ENCODE data around the gene CTNNA2. TPM values are rescaled to one million over a fixed set of nuclear protein-coding genes. Genes with fewer than 3 reads are reported as not detected.
A peak's percentile ranks its signal among the peaks of the same experiment; 100 is the strongest.

The CTNNA2 gene
- polyA plus RNA-seq, 1 of the 3 experiments (the other 2 are of a cell fraction) = 0.30 TPM

- no peak overlapping the region for H3K27ac ChIP-seq (ENCODE audit: low read depth in 2 of 2, low read length in 1 of 2)
- H3K4me1 ChIP-seq (ENCODE audit: control insufficient read depth in 1 of 2, insufficient read depth in 2 of 2, low read depth in 1 of 2, low read length in 1 of 2) = peaks cover 0 to 3% of the 10 kb centered on the region in 2 experiments; a peak in 1 of 4 replicates
- no peak overlapping the region for H3K9ac ChIP-seq
- WGBS (ENCODE audit: low lambda C conversion rate) = 40% methylated on average over 5 of the region's 5 CpGs
- no peaks in the 10 kb centered on the region for H3K9me3 ChIP-seq
- no peak overlapping the region for H3K4me3 ChIP-seq (ENCODE audit: low read depth in 2 of 2, low read length in 1 of 2)
- H3K79me2 ChIP-seq (ENCODE audit: insufficient read depth) = no peaks in the 10 kb centered on the region
- no peaks in the 10 kb centered on the region for H3K27me3 ChIP-seq (ENCODE audit: insufficient read depth)
- CTCF ChIA-PET = interaction anchor here (0.8 to 2.4 kb wide), 9 partner anchors 11 to 215 kb away, joined by 3 to 15 read pairs (median 3); no protein-coding TSS in a partner anchor
- no peak overlapping the region for H3K4me2 ChIP-seq
- no peak overlapping the region for H2AFZ ChIP-seq (ENCODE audit: low read depth)
- H3K36me3 ChIP-seq (replicated peaks in 1 of 2; ENCODE audit: control insufficient read depth in 1 of 2, insufficient read depth in 2 of 2, low read length in 1 of 2) = no peaks in the 10 kb centered on the region
- TF ChIP-seq RAD21 (IDR thresholded peaks at IDR 0.05; ENCODE audit: low read length) (peak; percentile 74), ELF1 (IDR thresholded peaks at IDR 0.05) (no peak), GABPA (IDR thresholded peaks at IDR 0.05; ENCODE audit: low read depth) (no peak), SMC3 (IDR thresholded peaks at IDR 0.05; ENCODE audit: low read depth, low read length) (peak; percentile 35; the same call in 1 of the 2 replicates)
- TF ChIP-seq, protein P1, sequence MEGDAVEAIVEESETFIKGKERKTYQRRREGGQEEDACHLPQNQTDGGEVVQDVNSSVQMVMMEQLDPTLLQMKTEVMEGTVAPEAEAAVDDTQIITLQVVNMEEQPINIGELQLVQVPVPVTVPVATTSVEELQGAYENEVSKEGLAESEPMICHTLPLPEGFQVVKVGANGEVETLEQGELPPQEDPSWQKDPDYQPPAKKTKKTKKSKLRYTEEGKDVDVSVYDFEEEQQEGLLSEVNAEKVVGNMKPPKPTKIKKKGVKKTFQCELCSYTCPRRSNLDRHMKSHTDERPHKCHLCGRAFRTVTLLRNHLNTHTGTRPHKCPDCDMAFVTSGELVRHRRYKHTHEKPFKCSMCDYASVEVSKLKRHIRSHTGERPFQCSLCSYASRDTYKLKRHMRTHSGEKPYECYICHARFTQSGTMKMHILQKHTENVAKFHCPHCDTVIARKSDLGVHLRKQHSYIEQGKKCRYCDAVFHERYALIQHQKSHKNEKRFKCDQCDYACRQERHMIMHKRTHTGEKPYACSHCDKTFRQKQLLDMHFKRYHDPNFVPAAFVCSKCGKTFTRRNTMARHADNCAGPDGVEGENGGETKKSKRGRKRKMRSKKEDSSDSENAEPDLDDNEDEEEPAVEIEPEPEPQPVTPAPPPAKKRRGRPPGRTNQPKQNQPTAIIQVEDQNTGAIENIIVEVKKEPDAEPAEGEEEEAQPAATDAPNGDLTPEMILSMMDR (IDR thresholded peaks at IDR 0.05) = peak; percentile 40
- H3K9me2 ChIP-seq = no peaks in the 10 kb centered on the region
- peak; percentile 29 for DNase-seq
- H4K20me1 ChIP-seq (ENCODE audit: insufficient read depth) = no peaks in the 10 kb centered on the region
- POLR2A ChIA-PET = no interaction called here
- H3F3A ChIP-seq (replicated peaks; ENCODE audit: insufficient read depth) = no peaks in the 10 kb centered on the region
Measured at GRCh38 chr2:80288576-80288975, 775.7 kb downstream of the CTNNA2 start.

GRCh38 chr2:80291656-80292055 is 778.8 kb downstream of the CTNNA2 start:
- Histone ChIP-seq H3K9me2 (no peaks in the 10 kb centered on the region), H3K9me3 (no peaks in the 10 kb centered on the region), H3K4me1 (ENCODE audit: control insufficient read depth in 1 of 2, insufficient read depth in 2 of 2, low read depth in 1 of 2, low read length in 1 of 2) (peaks cover 0 to 3% of the 10 kb centered on the region in 2 experiments; a peak in 1 of 4 replicates), H3K4me2 (no peak overlapping the region), H3K27ac (ENCODE audit: low read depth in 2 of 2, low read length in 1 of 2) (no peak overlapping the region), H3K9ac (no peak overlapping the region), H3K27me3 (ENCODE audit: insufficient read depth) (no peaks in the 10 kb centered on the region), H3K4me3 (ENCODE audit: low read depth in 2 of 2, low read length in 1 of 2) (no peak overlapping the region), H3K36me3 (replicated peaks in 1 of 2; ENCODE audit: control insufficient read depth in 1 of 2, insufficient read depth in 2 of 2, low read length in 1 of 2) (no peaks in the 10 kb centered on the region), H2AFZ (ENCODE audit: low read depth) (no peak overlapping the region), H3K79me2 (ENCODE audit: insufficient read depth) (no peaks in the 10 kb centered on the region), H3F3A (replicated peaks; ENCODE audit: insufficient read depth) (no peaks in the 10 kb centered on the region), H4K20me1 (ENCODE audit: insufficient read depth) (no peaks in the 10 kb centered on the region)
- DNase-seq = no peak
- TF ChIP-seq TAF1 (IDR thresholded peaks at IDR 0.05; ENCODE audit: borderline replicate concordance, low read depth, low read length) (no peak), TCF12 (IDR thresholded peaks at IDR 0.05) (no peak)
- WGBS (ENCODE audit: low lambda C conversion rate) = 0% methylated on average over 1 of the region's 1 CpG
- CTCF ChIA-PET = interaction anchor here (0.8 to 2.7 kb wide), 2 partner anchors 208 to 492 kb away, joined by 3 to 12 read pairs; no protein-coding TSS in a partner anchor
- POLR2A ChIA-PET = no interaction called here

GRCh38 chr2:80292474-80292873 is 779.6 kb downstream of the CTNNA2 start:
- H3K4me2 ChIP-seq = no peak overlapping the region
- ChIA-PET POLR2A (no interaction called here), CTCF (no interaction called here)
- H3K36me3 ChIP-seq (replicated peaks in 1 of 2; ENCODE audit: control insufficient read depth in 1 of 2, insufficient read depth in 2 of 2, low read length in 1 of 2) = no peaks in the 10 kb centered on the region
- H3K9me2 ChIP-seq = no peaks in the 10 kb centered on the region
- H3K4me3 ChIP-seq (ENCODE audit: low read depth in 2 of 2, low read length in 1 of 2) = no peak overlapping the region
- H3K4me1 ChIP-seq (ENCODE audit: control insufficient read depth in 1 of 2, insufficient read depth in 2 of 2, low read depth in 1 of 2, low read length in 1 of 2) = peaks cover 0 to 3% of the 10 kb centered on the region in 2 experiments; a peak in 1 of 4 replicates
- no peak for TF ChIP-seq CHD2 (IDR thresholded peaks at IDR 0.05; ENCODE audit: low read length, partially characterized antibody)
- TF ChIP-seq NFIC (IDR thresholded peaks at IDR 0.05; ENCODE audit: borderline replicate concordance) = no peak
- TF ChIP-seq RCOR1 (IDR thresholded peaks at IDR 0.05; ENCODE audit: low read length) = no peak
- no peak for TF ChIP-seq GABPA (IDR thresholded peaks at IDR 0.05; ENCODE audit: low read depth)
- TF ChIP-seq NRF1 (IDR thresholded peaks at IDR 0.05; ENCODE audit: low read depth, low read length) = no peak
- no peak for TF ChIP-seq FOSL2 (IDR thresholded peaks at IDR 0.05; ENCODE audit: borderline replicate concordance, low read depth)
- WGBS (ENCODE audit: low lambda C conversion rate) = 21% methylated on average over 3 of the region's 3 CpGs
- no peak overlapping the region for H3K9ac ChIP-seq
- H3K27me3 ChIP-seq (ENCODE audit: insufficient read depth) = no peaks in the 10 kb centered on the region
- no peaks in the 10 kb centered on the region for H3K9me3 ChIP-seq
- H3F3A ChIP-seq (replicated peaks; ENCODE audit: insufficient read depth) = no peaks in the 10 kb centered on the region
- no peak overlapping the region for H3K27ac ChIP-seq (ENCODE audit: low read depth in 2 of 2, low read length in 1 of 2)
- H4K20me1 ChIP-seq (ENCODE audit: insufficient read depth) = no peaks in the 10 kb centered on the region
- DNase-seq = no peak
- H2AFZ ChIP-seq (ENCODE audit: low read depth) = no peak overlapping the region
- no peaks in the 10 kb centered on the region for H3K79me2 ChIP-seq (ENCODE audit: insufficient read depth)

Measured in SK-N-SH (cell line).